ENCODE measurements around the gene S100Z. TPM values are rescaled to one million over a fixed set of nuclear protein-coding genes. Genes with fewer than 3 reads are reported as not detected.
"Not testable (repeated sequence)": the region's sequence is repeated elsewhere in the genome, so short reads cannot be mapped to it uniquely, and the experiment has no call there.

The S100Z gene
- total RNA-seq: not detected in 2 replicates

- no peak for DNase-seq (ENCODE audit: low read depth in 2 of 2)
Observed at GRCh38 chr5:76849419-76850291, at the start of gene S100Z. S100Z (plus strand) TSS chr5:76850014; CDS start chr5:76875360, 25,346 bp downstream.

- DNase-seq (ENCODE audit: low read depth in 2 of 2): no peak
Observed at GRCh38 chr5:76800579-76800978, 49.2 kb upstream of the S100Z start.

DNA sequence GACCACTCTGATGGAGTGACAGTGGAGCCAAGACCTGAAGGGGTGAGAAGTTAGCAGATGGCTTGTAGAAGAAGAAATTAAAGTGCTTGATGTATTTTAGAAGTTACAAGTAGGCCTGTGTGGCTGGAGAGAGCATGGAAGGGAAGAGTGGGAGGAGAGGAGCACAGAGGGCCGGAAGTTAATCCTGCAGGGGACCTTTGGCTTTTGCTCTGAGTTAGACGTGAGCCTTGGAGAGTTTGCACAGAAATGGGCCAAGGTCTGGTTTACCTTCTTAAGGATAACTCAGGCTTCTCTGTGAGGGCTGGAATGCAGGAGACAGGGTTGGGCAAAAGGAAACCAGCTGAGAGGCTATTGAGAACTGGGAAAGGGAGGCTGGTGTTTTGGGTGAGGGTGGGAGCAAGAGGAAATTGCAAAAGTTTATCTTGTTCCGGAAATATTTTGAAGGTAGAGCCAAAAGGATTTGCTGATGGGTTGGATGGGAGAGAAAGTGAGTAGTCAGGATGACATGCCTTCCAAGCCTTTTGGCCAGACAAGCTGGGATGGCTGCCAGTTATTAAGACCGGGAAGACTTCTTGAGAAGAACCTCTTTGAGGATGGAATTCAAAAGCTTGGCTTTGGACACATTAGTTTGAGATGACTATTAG is 48.5 kb upstream of the S100Z start:
- peak; percentile 24 to 89 for DNase-seq (ENCODE audit: low read depth in 2 of 2)

- no peak for DNase-seq (ENCODE audit: low read depth in 2 of 2)
Observed at GRCh38 chr5:76801803-76802195, 48.0 kb upstream of the S100Z start.

DNA sequence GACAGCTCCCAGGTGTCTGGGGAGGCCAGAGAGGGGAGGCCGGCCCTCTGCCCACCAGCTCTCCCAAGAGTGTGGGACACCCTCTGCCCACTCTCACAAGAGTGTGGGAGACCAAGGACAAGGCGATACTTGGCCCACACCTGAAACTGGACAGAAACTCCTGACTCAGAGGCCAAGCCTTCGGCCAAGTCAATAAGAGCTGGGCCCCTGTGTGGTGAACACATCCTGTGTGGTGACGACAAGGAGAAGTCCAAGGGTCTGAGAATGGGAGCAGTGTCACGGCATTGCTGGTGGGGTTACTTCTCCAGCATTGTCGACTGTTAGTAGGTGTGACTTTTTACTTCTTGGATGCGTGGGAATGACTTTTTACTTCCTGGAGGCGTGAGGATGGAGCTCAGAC is 45.5 kb upstream of the S100Z start:
- DNase-seq (ENCODE audit: low read depth in 2 of 2): peak in 1 of 2 donors; percentile 86

DNA sequence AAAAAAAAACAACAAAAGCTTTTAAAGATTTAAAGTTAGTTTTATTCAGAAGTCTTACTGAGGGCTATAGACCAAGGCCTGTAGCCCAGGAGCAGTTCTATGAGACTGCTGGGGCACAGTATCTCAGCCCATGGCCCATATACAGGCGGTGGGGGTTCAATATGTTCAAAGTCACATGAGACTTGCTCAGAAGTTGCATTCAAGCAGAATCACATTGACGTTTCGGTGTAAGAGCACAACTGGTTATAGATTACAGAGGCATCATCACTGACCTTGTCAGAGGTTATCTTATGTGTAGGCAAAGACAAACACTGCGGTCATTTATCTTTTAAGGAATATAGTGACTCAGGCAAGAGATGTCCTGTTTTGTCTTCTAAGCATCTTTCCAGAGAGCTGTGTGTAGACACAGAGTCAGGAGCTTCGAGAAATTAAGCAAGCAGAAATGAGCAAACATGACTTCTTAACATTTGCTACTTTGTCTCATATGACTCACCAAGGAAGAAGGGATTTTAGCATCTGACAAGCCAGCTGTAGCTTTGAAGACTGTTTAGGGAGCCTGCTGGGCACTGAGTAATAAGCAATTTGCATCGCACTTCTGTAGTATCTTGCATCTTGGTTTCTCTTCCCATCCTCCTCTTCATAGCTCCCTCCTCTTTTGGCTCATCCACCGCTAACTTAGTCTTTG is 43.9 kb upstream of the S100Z start:
- peak in 1 of 2 donors; percentile 94 for DNase-seq (ENCODE audit: low read depth in 2 of 2)

GRCh38 chr5:76807296-76807695 is 42.5 kb upstream of the S100Z start:
- peak; percentile 24 to 87 for DNase-seq (ENCODE audit: low read depth in 2 of 2)

DNA sequence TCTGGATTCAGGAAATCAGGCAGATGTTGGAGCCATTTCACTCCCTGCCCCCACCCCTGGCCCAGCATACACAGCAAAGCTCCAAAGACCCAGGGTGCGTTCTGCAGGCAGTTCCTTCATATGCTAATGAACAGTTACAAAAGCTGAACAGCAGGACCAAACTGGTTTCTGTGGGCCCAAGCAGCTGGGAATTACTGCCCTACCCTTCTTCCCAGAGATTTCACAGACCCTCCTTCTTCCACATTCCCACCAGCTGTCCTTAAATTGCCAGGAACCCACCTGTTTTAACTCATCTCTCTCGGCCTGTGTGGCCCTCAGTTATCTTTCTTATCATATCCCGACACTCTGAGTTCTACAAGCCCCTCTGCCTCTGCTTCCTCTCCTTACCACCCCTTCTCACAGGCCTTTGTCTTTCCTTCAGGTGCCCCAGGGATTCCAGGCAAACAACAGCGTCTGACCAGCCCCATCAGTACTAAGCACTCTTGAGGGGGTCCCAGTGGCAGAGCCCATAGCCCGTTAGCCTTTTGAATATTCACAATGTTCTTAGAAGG is 41.6 kb upstream of the S100Z start:
- no peak for DNase-seq (ENCODE audit: low read depth in 2 of 2)

DNA sequence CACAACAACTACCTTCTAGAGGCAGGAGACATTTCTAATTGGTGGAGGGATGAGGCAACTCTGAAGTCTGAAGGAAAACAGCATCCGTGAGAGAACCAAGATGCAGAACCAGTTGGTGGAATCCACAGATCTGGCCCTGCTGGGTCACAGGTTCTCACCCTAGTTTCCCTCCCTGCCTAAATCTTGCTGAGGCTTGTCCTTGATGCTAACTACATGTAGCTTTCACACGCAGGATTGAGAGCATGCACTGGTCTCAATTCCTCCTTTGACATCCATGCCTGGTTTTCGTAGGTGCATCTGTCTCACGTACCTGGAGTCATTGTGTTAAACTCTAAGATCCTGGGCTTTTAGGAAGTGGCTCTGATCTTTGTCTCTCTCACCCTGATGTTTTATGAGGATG is 40.7 kb upstream of the S100Z start:
- DNase-seq (ENCODE audit: low read depth in 2 of 2): no peak

DNA sequence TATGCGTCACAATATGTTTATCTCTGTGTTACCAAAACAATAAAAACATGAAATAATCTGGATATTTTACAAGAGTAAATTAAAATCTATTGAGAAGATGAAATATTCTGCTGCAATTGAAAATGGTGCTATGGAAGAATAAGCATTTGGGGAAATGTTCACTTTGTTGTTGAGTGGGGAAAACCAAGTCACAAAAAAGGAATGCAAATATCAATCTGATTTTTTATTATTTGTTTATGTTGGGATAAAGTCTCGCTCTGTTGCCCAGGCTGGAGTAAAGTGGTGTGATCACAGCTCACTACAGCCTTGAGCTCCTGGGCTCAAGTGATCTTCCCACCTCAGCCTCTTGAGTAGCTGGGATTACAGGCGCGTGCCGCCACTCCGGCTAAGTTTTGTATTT is 39.6 kb upstream of the S100Z start:
- no peak for DNase-seq (ENCODE audit: low read depth in 2 of 2)

DNA sequence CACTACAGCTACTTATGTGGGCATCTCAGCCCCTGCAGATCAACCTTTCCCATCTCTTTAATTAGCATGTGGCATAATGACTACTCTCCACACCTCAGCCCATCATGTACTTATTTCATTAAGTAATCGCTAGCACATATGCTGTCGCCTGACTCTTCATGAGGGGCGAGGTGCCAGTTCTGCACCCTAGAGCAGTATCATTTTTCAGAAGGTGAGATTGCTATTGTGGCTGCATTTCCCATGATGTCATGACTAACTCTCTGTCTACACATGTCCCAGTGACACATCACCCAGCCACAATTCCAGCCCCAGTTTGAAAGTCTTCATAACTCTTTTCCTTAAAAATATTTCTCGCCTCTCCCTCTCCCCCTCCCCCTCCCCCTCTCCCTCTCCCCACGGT is 38.6 kb upstream of the S100Z start:
- peak in 1 of 2 donors; percentile 41 for DNase-seq (ENCODE audit: low read depth in 2 of 2)

GRCh38 chr5:76812209-76812608 is 37.6 kb upstream of the S100Z start:
- DNase-seq (ENCODE audit: low read depth in 2 of 2): not testable (repeated sequence)

- DNase-seq (ENCODE audit: low read depth in 2 of 2): peak; percentile 27 to 91
Observed at GRCh38 chr5:76813982-76814562, 35.7 kb upstream of the S100Z start.

DNA sequence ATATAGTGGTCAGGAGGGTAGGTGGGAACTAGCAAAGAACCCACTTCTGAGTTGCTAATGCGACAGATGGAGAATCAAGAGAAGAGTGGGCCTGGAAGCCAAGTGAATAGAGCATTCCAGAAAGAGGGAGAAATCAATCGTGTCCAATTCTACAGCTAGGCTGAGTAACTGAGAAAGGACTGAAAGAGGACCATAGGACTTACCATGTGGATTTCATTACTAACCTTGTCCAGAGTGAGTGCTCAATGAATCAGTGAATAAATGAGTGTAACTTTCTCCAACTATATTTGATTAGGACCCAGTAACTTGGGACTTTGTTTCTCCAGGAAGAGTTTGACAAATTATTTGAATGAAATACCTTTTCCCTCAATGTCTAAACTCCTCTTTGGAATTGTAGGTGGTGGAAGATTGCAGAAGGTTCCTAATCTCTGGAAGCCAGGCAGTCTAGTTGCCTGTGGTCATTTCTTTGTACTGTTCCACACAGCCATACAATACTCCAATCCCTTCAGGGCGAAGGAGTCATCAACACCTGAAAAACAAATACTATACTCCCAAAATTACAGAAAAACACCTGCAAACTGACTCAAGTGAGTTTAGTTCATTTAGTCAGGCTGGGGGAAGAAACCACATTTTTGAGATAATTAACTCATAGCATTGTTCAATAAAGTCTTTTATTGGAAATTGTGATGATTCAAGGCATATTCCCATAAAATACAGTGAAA is 33.5 kb upstream of the S100Z start:
- DNase-seq (ENCODE audit: low read depth in 2 of 2): no peak

- peak; percentile 63 to 84 for DNase-seq (ENCODE audit: low read depth in 2 of 2)
Observed at GRCh38 chr5:76818844-76819831, 30.7 kb upstream of the S100Z start, which contains the start of gene F2RL1. F2RL1 (plus strand) TSS chr5:76819030; CDS start chr5:76819183, 153 bp downstream.

GRCh38 chr5:76819851-76820525 is 29.8 kb upstream of the S100Z start:
- peak; percentile 29 to 30 for DNase-seq (ENCODE audit: low read depth in 2 of 2)

- no peak for DNase-seq (ENCODE audit: low read depth in 2 of 2)
Observed at GRCh38 chr5:76820526-76820890, 29.3 kb upstream of the S100Z start.

GRCh38 chr5:76821136-76821535 is 28.7 kb upstream of the S100Z start:
- DNase-seq (ENCODE audit: low read depth in 2 of 2): no peak

Data from lung microvascular endothelial cell (primary cell).